Body of pancreas (tissue), 4 donors: Measurements from ENCODE around the gene FBXL15. TPM values are rescaled to one million over a fixed set of nuclear protein-coding genes. Genes with fewer than 3 reads are reported as not detected.

ENCODE experiments used
- ATAC-seq: fragments of 150-250 bp; one replicate; pipeline ENCODE4 v1.9.1; 2016
- DNase-seq, 4 donors: peaks; one replicate each; pipeline ENCODE4 v3.0.0-alpha.2; 2019
- H3K27ac ChIP-seq, 4 donors: fragments of 200-600 bp; sonication (generic); 1 replicate in 3 of 4; 2 replicates in 1 of 4; pipeline versions ENCODE4 v1.5.1 to v1.6.1; 2016 to 2019; ENCODE audit warnings: mild to moderate bottlenecking in 1 of 4, mixed read lengths in 1 of 4, moderate library complexity in 1 of 4
- H3K27me3 ChIP-seq, 2 donors: fragments of 200-600 bp; sonication (generic); one replicate each; pipeline ENCODE4 v1.6.0; 2016; ENCODE audit warnings: mild to moderate bottlenecking in 1 of 2
- H3K36me3 ChIP-seq, 2 donors: fragments of 200-600 bp; sonication (generic); replicated peaks in 1 of 2; 2 replicates each; pipeline ENCODE4 v1.5.1; 2016; ENCODE audit warnings: low read depth in 2 of 2; ENCODE audit not compliant: insufficient read depth in 1 of 2
- H3K4me1 ChIP-seq: fragments of 200-600 bp; sonication (generic); one replicate; pipeline ENCODE4 v1.6.0; 2016
- H3K4me3 ChIP-seq, 2 donors: fragments of 200-600 bp; sonication (generic); 1 replicate in 1 of 2; 2 replicates in 1 of 2; pipeline ENCODE4 v1.5.1; 2016 to 2019
- H3K9me3 ChIP-seq, 3 donors: fragments of 200-600 bp; sonication (generic); 1 replicate in 2 of 3; 2 replicates in 1 of 3; pipeline ENCODE4 v1.5.1; 2016
- POLR2A ChIP-seq, 3 donors: fragments of 450-650 bp; IDR thresholded peaks; one replicate each; pipeline ENCODE4 v1.6.1; 2016; ENCODE audit warnings: antibody characterized with exemption in 3 of 3, mild to moderate bottlenecking in 2 of 3
- WGBS, 2 donors: methylation state at CpG; one replicate each; pipeline ENCODE4 v1.1.5; 2017; 5-methylcytosine and 5-hydroxymethylcytosine counted together
- intact Hi-C: fragments of 100-400 bp; cut with DNase I; formaldehyde crosslinking; loops from one replicate; pipeline ENCODE4 v1.15.1; 2023
- total RNA-seq, 2 donors: library from RNA; depleted of rRNA; stranded (reverse); fragments of >200 nt; gene quantifications; one replicate each; pipeline ENCODE4 v1.1.0, GENCODE V29; 2016
- TF ChIP-seq, protein P1 (sequence below), 7 experiments: fragments of 450-650 bp in 4 of 7; fragments of 200-600 bp in 3 of 7; sonication (generic) in 3 of 7; IDR thresholded peaks; one replicate each; pipeline ENCODE4 v1.5.1; 2016 to 2019; ENCODE audit warnings: antibody characterized with exemption in 7 of 7

The FBXL15 gene
- total RNA-seq, 2 donors from 2014 or later, result 12.7 to 38.6 TPM

DNA sequence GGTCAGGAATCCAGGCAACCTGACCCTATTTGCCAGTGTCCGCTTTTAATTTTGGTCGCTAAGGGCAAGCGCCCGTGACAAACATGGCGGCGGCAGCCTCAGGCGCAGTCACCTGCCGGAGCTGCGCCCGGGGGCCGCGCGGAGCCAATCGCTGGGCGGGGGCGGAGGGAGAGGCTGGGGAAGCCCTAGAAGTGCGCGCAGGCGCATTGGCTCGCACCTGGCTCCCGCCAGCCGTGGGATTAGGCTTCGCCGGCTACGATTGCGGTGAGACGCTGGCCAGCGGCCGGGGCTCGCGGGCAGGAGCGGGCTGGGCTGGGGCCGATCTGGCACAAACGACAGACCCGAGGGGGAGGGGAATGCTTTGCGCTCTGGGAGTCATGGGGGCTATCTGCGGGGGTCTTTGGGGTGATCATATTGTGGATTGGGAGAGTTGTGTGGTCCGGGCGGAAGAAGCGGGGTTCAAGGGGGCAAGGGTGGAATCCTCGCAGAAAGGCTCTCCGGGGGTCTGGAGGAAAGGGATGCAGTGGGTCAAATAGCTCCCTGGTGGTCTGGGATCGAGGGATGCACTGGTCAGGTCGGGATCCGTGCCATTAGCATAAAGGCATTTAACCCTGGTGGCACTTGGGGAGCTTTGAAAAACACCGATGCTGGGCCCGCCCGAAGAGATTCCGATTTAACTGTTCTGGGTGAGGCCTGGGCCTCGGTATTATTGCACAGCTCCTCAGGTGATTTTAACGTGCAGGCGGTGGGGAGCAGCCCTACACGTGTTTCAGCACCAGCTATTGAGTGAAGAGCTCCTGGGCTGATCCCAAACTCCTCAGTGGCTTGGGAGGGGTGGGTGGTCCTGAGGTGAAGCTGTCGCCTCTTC, 40.8 kb downstream of the FBXL15 start:
- Histone ChIP-seq H3K27me3 (no peaks in the 10 kb centered on the region), H3K4me3 (peak overlapping the region in 1 of 2 donors; percentile 30), H3K4me1 (peaks cover 16% of the 10 kb centered on the region), H3K9me3 (no peaks in the 10 kb centered on the region), H3K27ac (peak overlapping the region in 3 of 4 donors; percentile 28 to 53 (median 31)), H3K36me3 (no peaks in the 10 kb centered on the region)
- ATAC-seq, result peak; percentile 99
- peak; percentile 97 to 98 (median 98) for DNase-seq
- intact Hi-C loops, result no loop called here
- 1 to 2% methylated on average over 20 to 54 of the region's 54 CpGs for WGBS, 2 donors
- peak; percentile 44 to 81 (median 77) for TF ChIP-seq POLR2A (IDR thresholded peaks at IDR 0.05)
- TF ChIP-seq, protein P1, sequence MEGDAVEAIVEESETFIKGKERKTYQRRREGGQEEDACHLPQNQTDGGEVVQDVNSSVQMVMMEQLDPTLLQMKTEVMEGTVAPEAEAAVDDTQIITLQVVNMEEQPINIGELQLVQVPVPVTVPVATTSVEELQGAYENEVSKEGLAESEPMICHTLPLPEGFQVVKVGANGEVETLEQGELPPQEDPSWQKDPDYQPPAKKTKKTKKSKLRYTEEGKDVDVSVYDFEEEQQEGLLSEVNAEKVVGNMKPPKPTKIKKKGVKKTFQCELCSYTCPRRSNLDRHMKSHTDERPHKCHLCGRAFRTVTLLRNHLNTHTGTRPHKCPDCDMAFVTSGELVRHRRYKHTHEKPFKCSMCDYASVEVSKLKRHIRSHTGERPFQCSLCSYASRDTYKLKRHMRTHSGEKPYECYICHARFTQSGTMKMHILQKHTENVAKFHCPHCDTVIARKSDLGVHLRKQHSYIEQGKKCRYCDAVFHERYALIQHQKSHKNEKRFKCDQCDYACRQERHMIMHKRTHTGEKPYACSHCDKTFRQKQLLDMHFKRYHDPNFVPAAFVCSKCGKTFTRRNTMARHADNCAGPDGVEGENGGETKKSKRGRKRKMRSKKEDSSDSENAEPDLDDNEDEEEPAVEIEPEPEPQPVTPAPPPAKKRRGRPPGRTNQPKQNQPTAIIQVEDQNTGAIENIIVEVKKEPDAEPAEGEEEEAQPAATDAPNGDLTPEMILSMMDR (IDR thresholded peaks at IDR 0.05), result no peak

DNA sequence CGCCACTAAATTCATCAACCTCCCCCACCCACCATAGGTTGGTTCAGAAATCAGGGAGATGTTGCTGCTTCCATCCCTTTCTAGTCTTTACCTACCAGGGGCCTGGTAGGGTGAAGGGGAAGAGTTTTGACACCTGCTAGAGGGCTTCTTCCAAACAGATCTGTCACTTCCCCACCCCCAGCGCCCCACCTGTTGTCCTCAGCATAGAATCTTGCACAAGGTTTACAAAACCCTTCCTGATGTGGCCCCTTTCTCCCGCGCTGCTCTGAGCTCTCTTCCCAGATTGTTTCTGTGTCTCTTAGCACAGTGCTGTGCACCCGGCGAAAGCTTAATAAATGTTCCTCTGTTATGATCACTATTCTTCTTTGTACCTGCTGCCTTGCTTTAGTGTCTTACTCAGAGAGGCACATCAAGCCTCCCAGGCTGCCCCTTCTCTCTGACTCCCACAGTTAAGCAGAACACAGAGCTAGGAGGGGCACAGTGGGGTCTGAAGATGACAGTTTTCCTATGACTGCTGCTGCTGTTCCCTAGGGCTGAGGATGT, 41.9 kb downstream of the FBXL15 start:
- no peak for ATAC-seq
- peaks cover 16% of the 10 kb centered on the region for H3K4me1 ChIP-seq
- no peaks in the 10 kb centered on the region for H3K36me3 ChIP-seq
- TF ChIP-seq POLR2A (IDR thresholded peaks at IDR 0.05), result no peak
- TF ChIP-seq, protein P1 (IDR thresholded peaks at IDR 0.05), result no peak
- DNase-seq, result no peak
- intact Hi-C loops, result no loop called here
- no peak overlapping the region for H3K4me3 ChIP-seq
- H3K27me3 ChIP-seq, result no peaks in the 10 kb centered on the region
- 70 to 73% methylated on average over 6 of the region's 6 CpGs for WGBS, 2 donors
- H3K27ac ChIP-seq, result no peak overlapping the region
- no peaks in the 10 kb centered on the region for H3K9me3 ChIP-seq

DNA sequence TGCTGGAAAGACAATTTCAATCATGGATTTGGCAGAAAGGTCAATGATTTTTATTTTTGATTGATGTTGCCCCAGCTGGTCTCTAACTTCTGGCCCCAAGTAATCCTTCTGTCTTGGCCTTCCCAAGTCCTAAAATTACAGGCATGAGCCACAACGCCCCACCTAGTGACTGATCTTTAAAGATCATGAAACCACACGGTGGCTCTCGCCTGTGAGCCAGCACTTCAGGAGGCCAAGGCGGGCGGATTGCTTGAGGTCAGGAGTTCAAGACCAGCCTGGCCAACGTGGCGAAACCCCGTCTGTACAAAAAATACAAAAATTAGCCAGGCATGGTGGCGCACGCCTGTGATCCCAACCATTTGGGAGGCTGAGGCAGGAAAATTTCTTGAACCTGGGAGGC, 43.3 kb downstream of the FBXL15 start:
- Histone ChIP-seq H3K4me1 (peaks cover 16% of the 10 kb centered on the region), H3K27me3 (no peaks in the 10 kb centered on the region), H3K27ac (no peak overlapping the region), H3K4me3 (no peak overlapping the region), H3K36me3 (no peaks in the 10 kb centered on the region), H3K9me3 (no peaks in the 10 kb centered on the region)
- DNase-seq, result no peak
- WGBS, 2 donors, result 83 to 100% methylated on average over 1 to 10 of the region's 10 CpGs
- intact Hi-C loops, result no loop called here
- TF ChIP-seq, protein P1 (IDR thresholded peaks at IDR 0.05), result no peak
- no peak for TF ChIP-seq POLR2A (IDR thresholded peaks at IDR 0.05)
- ATAC-seq, result no peak

DNA sequence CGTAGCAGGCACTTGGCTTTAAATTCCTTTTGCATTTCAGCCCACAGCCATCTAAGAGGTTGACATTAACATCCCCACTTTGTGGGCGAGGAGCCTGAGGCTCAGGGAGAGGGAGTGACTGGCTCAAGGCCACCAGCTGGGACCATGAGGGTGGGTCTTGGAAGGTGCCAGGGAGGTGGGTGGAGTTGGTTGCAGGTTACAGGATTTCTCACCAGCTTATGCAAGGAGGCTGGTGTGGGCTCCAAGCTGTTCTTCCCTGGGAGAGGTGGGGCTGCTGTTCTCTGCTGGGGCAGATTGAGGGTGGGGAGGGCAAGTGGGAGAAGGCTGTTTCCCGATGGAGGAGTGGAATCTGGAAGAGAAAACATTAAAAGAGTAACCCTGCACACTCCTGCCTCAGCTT, 44.8 kb downstream of the FBXL15 start:
- Histone ChIP-seq H3K27ac (no peak overlapping the region), H3K27me3 (no peaks in the 10 kb centered on the region), H3K4me1 (peaks cover 16% of the 10 kb centered on the region), H3K9me3 (no peaks in the 10 kb centered on the region), H3K4me3 (no peak overlapping the region), H3K36me3 (no peaks in the 10 kb centered on the region)
- TF ChIP-seq, protein P1 (IDR thresholded peaks at IDR 0.05), result no peak
- no peak for TF ChIP-seq POLR2A (IDR thresholded peaks at IDR 0.05)
- ATAC-seq (no peak), DNase-seq (no peak)
- 55 to 61% methylated on average over 3 of the region's 3 CpGs for WGBS, 2 donors
- intact Hi-C loops, result no loop called here
